GM21390 (cell line): ENCODE results near the gene FTO.

Experiments used
- ATAC-seq: cut with Tn5 transposase; IDR thresholded peaks from one replicate; pipeline ENCODE4 v1.9.1; 2021; ENCODE audit not compliant: unreplicated experiment

FTO gene

GRCh38 chr16:53955221-53955875, 251.4 kb downstream of the FTO start:
- no peak for ATAC-seq

GRCh38 chr16:53958341-53958880, 254.5 kb downstream of the FTO start:
- no peak for ATAC-seq

GRCh38 chr16:53960050-53960812, 256.3 kb downstream of the FTO start:
- ATAC-seq: no peak

DNA sequence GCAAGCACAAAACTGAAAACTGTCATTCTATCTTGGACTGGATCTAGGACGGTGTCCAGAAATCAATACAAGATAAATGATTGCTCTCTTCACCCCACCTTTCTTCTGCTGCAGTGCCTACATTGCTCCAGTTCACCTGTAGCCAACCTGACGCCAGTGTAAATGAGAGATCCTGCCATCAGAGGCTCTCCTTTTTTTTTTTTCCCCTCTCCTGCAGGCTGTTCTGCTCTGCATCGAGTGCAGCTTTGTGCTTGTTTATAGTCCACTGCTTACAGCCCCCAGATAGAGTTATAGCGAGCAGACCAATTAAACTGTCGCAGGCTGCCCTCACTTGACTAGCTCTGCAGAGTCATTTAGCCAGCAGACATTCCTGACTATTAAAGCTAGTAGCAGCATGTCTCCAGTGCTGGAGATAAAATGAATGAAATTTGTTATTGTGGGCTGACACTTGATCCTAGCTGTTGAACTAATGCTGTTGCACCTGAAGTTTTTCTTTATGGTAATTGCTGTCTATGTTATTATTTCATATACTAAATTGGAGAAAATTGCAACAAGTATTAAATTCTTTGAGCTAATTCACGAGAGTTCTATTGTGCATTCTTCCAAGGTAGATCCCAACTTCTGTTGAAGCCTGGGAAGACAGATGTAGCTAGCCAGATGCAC, 257.1 kb downstream of the FTO start:
- no peak for ATAC-seq

DNA sequence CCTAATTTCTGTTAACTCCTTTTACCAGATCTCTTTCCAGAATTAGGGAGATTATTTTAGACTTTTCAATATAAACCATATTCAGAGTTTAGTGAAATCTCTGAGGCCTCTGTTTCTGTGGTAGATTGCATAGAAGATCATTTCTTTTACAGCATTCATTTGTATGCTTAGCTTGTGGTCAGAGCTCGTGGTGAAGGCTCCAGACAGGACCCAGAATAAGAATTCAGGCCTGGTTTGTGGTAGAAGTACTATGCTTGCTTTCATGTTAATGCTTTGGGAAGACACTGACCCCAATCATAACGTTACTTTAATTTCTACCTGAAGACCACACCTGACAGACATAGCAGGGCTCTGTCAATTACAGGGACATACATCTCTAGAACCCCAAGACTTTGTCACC, 258.1 kb downstream of the FTO start:
- ATAC-seq: no peak

- no peak for ATAC-seq
These were observed 260.3 kb downstream of the FTO start for GRCh38 chr16:53964145-53964790.

DNA sequence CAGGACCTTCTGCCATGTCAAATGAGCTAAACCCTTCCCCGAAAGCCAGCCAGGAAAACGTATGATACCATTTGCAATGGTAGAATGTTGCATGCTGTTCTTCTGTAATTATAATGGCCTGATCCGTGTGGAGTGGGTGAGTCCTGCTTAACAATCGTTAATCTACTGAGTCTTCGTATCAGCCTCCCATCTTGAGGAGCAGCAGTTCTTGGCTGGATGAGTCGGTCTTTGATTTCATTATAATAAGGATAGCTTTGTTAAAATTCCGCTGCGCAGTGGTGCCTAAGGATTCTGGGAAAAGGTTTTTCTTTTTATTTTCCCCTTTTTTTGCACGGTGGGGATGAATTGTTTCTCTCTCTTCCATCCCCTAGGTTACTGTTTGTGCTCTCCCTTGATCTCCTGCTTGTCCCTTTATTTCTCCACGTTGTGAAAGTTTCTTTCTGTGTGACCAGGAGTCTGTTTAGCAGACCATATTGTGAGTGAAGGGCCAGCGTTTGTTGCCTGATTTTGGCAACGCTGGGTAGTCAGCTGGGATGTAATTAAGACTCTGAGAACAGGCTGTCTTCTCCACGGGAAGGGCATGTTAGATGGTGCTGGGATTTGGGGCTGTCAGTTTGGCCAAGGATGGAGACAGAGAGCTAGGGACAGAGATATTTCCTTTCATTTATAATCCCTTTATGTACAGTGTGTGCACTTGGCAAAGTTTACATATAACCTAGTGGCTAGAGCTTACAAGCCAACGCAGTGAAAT, 263.0 kb downstream of the FTO start:
- ATAC-seq: no peak

- ATAC-seq: no peak
These were observed 263.6 kb downstream of the FTO start for GRCh38 chr16:53967572-53967971.

DNA sequence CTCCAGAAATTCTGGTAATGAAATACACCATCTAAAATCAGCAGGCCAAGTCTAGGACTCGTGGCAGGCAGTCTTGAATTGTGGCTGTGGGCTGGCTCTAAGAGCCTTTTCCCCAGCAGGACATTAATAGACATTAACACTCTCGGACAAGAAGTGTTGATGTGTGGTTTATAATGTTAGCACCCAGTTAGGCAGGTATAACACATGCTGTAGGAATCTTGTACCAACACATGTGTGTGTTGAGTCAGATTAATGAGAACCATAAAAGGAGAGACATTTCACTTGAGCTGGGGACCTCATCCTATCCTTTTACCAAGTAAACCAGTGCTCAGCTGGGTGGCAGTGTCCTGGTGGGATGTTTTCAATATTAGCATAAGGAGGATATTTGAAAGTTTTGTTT, 264.5 kb downstream of the FTO start:
- no peak for ATAC-seq

DNA sequence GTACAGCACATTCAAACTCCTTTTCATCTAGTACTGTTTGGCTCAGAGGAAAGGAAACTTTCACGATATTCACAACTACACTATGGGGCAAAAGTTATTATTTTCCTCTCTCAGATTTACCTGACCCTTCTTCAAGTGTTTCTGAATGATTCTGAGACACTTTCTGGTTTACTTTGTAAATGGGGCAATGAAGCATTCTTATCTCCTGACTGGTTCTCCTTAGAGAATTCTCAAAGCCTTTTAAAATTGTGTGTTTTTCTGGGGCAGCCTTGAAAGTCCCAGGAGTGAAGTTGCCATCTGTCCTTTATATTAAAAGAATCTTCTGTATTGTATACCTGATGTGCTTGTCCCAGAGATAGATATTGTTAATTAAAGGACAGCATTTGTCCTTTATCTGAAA, 264.9 kb downstream of the FTO start:
- no peak for ATAC-seq

DNA sequence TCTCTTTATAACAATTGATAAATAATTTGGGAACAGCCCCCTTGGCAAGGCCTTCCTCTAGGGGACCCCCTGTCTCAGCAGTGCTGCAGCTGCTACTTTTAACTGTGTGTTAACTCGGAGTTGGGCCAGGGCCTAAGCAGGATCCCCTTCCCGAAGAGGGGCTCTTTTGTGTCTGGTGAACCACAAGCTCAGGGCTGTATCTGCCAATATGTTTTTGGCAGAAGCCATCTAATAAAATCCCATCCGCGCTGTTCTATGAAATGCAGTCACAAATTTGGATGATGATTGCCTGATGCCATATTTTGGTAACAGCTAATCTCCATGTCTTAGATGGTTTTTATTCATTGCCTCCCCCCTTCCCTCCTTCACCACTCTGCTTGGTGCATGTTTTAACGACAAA, 267.7 kb downstream of the FTO start:
- no peak for ATAC-seq

- no peak for ATAC-seq
These were observed 269.1 kb downstream of the FTO start for GRCh38 chr16:53973021-53973420.

GRCh38 chr16:53974484-53975080, 270.6 kb downstream of the FTO start:
- no peak for ATAC-seq

DNA sequence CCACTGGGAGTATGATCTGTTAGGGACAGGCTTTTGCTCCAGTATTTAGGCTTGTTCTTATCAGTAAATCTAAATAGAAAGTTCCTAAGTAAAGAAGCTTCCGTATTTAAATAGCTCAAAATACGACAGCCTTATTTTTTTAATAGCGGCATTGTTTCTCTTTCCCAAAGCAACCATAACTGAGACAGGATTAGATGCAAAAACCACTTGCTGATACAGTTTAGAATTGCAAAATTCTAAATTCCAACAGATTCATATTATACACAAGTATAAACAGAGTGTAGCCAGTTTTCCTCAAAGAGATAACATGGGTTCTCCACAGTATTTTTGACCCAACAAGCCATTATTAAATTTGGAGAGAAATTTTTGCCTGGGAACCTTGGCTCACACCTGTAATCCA, 276.7 kb downstream of the FTO start:
- no peak for ATAC-seq

DNA sequence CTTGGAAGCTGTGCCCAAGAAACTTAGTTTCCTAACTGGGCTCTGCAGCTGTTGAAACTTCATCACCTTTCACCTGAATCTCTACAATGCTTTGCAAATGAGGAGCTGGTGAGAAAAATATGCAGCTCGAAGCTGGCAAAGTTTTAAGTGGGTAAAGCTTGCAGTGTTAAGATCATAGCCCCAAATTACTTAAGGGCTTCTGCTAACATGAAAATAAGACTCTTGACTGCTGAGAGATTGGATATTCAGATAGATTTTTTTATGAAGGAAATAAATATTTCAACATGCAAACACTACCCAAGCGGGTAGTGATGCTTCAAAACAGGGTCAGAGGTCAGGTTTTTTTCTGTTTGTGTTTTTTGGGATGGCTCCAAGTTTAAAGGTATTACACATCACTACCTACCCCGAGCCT, 278.7 kb downstream of the FTO start:
- no peak for ATAC-seq

- ATAC-seq: no peak
These were observed 281.0 kb downstream of the FTO start for GRCh38 chr16:53984936-53985335.

GRCh38 chr16:53985861-53986260, 281.9 kb downstream of the FTO start:
- no peak for ATAC-seq

GRCh38 chr16:53986793-53987192, 282.8 kb downstream of the FTO start:
- no peak for ATAC-seq

GRCh38 chr16:53988136-53988535, 284.2 kb downstream of the FTO start:
- ATAC-seq: no peak

- no peak for ATAC-seq
These were observed 285.6 kb downstream of the FTO start for GRCh38 chr16:53989597-53989996.
